MV-4-11 (cell line): ENCODE data around the gene GRIK1.

ENCODE experiments used
- DNase-seq: peaks from one replicate; lab custom pipeline; 2025; lab: John Stamatoyannopoulos, UW

GRIK1 gene

GRCh38 chr21:29786496-29787360 is 153.1 kb downstream of the GRIK1 start:
- DNase-seq, result peak; percentile 22

GRCh38 chr21:29777160-29777559 is 162.6 kb downstream of the GRIK1 start:
- DNase-seq, result no peak

DNA sequence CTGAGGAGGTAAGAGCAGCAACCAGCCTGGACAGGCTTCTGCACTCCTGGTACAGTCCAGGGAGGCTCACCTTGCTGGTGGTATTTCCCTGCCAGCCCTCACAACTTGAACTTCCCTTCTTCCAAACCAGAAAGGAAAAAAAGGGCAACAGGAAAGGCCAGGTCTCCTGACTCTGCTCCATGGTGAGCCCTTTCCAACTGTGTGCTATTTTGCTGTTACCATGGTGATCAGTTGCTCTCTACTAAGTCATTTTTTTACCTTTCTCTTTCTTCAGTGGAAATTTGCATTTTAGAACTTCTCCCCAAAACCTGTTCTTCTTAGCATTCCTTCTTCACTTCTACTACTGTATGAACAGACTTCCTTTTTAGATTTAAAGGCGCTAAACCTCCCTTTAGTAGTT is 164.3 kb downstream of the GRIK1 start:
- DNase-seq, result no peak

GRCh38 chr21:29771491-29772066 is 168.2 kb downstream of the GRIK1 start:
- DNase-seq, result no peak

DNA sequence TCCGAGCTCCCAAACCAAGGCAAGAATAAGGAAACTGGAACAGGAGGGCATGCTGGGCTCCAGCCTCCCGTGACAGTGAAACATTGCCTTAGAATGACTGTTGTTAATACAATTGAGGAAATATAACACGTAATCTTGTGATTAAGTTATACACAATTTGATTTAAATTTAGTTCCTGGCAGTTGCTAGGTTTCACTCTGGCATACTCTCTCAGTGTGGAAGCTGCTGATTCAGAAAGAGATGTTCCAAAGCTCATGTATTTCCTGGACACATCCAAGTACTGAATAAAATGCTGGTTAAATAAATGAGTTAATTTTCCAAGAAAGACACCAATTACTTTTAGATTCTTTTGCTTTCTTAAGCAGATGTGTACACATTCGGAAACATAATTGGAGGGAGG is 176.1 kb downstream of the GRIK1 start:
- DNase-seq, result no peak

- DNase-seq, result no peak
Measured at GRCh38 chr21:29762570-29763082, 177.2 kb downstream of the GRIK1 start.

GRCh38 chr21:29753216-29753615 is 186.6 kb downstream of the GRIK1 start:
- DNase-seq, result no peak

DNA sequence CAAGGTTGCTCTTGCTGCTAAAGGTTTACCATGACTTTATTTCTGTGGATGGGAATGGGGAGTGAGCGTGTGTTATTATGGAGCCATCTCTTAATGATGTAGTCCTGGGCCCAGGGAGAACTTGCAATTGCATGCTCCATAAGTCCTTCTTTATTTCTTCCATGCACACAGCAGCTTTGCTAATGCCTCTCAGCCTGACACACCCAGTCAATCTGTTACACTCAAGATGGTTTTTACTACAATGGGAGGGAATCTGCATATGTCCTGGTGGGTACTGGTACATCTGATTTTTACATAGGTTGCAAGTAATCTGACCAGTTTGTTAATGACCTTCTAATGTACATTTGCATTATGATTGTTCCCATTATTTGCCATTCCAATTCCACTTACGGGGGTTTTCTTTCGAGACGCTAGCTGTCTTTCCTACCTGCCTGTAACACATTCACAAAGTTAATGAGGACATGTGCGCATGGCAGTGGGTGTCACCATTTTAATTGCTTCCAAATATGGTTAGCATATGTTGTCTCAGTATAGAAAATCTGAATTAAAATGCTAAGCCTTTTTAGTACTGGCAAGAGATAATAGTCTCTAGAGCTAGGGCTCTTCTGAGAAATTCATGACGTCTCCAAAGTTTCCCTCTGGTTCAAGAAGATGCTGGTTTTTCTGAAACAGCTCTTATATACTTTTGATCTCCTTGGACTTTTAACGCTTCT is 188.2 kb downstream of the GRIK1 start:
- no peak for DNase-seq

- DNase-seq, result no peak
Measured at GRCh38 chr21:29749957-29750356, 189.8 kb downstream of the GRIK1 start.

GRCh38 chr21:29749223-29749622 is 190.6 kb downstream of the GRIK1 start:
- DNase-seq, result no peak

DNA sequence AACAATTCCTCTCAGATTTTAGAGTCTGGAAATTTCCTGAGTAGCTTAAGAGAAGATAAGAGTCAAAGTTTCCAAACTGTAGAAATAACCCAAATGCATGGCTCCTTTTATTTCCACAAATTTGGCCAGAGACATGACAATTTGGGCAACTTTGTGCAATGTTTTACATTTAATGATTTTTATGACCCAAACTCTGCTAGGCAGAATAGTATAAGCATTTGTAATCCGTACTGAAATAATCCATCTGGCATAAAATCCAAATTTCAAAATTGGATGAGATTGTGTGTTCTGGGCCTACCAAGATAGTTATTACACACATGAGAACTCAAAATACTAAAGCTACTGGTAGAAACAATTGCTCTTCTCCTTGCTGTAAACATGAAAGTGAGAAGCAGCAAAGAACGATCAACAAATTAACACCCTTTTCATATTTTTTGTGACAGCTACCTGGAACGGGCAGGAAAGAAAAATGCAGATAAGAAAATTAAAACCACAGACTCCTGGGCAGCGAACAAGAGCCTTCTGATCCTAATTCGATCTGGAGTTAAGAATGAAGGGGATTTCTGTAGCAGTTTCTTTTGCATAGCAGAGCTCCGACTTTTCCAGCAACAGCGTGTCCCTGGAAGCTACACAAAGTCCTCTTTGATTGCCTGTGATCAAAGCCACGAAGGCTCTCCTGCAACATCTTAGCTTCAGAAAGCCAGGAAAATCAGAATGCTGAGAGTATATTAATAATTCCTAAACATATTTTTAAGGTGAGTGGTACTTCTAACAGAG is 191.2 kb downstream of the GRIK1 start:
- no peak for DNase-seq

GRCh38 chr21:29741761-29742160 is 198.0 kb downstream of the GRIK1 start:
- DNase-seq, result no peak

DNA sequence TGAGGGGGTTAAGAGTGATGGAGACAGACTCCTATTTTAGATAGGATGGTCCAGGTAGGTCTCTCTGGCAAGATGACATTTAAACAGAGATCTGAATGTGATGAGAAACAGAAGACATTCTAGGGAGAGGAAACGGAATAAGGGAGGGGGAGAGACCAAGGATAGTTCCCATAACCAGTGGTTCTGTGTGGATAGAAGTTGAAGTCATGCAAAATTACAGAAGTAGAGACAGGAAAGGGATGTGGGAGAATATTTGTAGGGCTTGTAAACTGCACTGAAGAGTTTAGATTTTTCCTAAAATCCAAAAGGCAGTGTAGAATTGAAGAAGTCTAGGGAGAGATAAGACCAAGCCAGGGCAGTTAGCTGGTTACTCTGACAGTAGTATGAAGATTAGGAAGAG is 200.6 kb downstream of the GRIK1 start:
- no peak for DNase-seq

GRCh38 chr21:29738730-29739129 is 201.1 kb downstream of the GRIK1 start:
- no peak for DNase-seq

DNA sequence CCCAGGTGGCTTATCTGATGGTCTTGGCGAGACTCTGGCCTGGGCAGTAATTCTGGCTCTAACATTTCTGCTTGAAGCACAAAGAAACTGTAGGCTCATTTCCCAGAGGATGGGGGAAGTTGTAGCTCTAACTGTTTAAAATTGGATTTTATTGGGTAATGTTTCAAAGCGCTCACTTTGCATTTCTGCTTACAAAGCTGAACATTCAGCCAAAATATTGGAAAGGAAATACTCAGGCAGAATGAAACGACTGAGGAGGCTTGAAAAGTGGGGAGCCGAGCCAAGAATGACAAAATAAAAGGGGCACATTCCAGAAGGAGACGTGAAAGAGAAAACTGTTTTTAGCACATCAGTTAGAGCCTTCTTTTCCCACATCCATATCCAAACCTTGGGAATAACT is 202.6 kb downstream of the GRIK1 start:
- DNase-seq, result no peak

GRCh38 chr21:29730281-29730680 is 209.5 kb downstream of the GRIK1 start:
- DNase-seq, result no peak

- DNase-seq, result no peak
Measured at GRCh38 chr21:29726044-29726443, 213.8 kb downstream of the GRIK1 start.

- no peak for DNase-seq
Measured at GRCh38 chr21:29725025-29725736, 214.6 kb downstream of the GRIK1 start.

GRCh38 chr21:29721964-29722363 is 217.8 kb downstream of the GRIK1 start:
- DNase-seq, result no peak

DNA sequence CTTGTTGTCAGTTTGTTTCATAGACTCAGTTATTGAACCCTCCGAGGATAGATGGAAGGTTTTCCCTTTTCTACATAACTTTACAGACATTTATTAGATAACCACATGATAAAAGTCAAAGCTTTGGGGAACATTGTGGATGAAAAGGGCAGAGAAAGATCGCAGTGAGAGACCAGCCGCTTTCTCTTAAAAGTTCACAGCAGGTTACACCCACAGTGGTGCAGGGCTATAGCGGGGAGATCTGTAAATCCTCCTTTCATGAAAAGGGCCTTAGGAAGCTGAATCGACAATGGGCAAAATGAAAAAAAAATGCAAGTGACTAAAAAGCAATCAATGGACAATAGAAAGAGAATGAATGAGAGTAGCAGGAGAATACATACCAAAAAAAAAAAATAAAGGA is 218.6 kb downstream of the GRIK1 start:
- DNase-seq, result no peak

DNA sequence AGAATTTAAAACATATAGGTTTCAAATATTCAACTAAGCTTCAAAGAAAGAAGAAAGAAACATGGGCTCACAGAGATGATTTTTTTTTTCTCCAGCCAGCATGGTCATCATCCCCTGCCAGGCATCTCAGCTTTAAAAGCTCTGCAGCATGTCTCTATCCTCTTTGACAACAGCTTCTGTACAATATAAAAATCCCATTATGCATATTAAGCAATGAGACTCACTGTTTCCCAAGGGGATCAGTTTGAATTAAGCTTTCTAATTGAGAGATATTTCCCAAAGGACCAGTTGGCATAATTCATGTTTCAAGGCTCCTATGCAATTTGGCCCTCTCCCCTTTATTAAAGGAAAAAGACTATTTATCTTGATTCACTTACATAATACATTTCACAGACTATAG is 220.3 kb downstream of the GRIK1 start:
- no peak for DNase-seq
